Measurements from ENCODE around the gene COX19. TPM values are rescaled to one million over a fixed set of nuclear protein-coding genes. Genes with fewer than 3 reads are reported as not detected.
A peak's percentile ranks its signal among the peaks of the same experiment; 100 is the strongest.

Gene COX19
- total and polyA plus RNA-seq, 2 experiments from 2014 or later: 18.1 to 18.3 TPM

GRCh38 chr7:978416-979091 lies 3.2 kb upstream of the COX19 start:
- no peaks in the 10 kb centered on the region for H3K27me3 ChIP-seq
- H3K36me3 ChIP-seq: no peaks in the 10 kb centered on the region
- H3K4me1 ChIP-seq (ENCODE audit: low read depth): peaks cover 16% of the 10 kb centered on the region
- H3K9me3 ChIP-seq (ENCODE audit: low read depth): no peaks in the 10 kb centered on the region
- no peak for TF ChIP-seq CTCF (IDR thresholded peaks at IDR 0.05; ENCODE audit: low read depth, low read length)
- no peak for DNase-seq (ENCODE audit: low read depth in 1 of 2, low spot score in 1 of 2)
- no peak overlapping the region for H3K27ac ChIP-seq
- H3K4me3 ChIP-seq: no peak overlapping the region

GRCh38 chr7:978049-978346 lies 2.6 kb upstream of the COX19 start:
- H3K4me3 ChIP-seq: no peak overlapping the region
- TF ChIP-seq CTCF (IDR thresholded peaks at IDR 0.05; ENCODE audit: low read depth, low read length): no peak
- H3K9me3 ChIP-seq (ENCODE audit: low read depth): no peaks in the 10 kb centered on the region
- H3K4me1 ChIP-seq (ENCODE audit: low read depth): peaks cover 16% of the 10 kb centered on the region
- no peak for DNase-seq (ENCODE audit: low read depth in 1 of 2, low spot score in 1 of 2)
- no peak overlapping the region for H3K27ac ChIP-seq
- H3K27me3 ChIP-seq: no peaks in the 10 kb centered on the region
- H3K36me3 ChIP-seq: no peaks in the 10 kb centered on the region

GRCh38 chr7:977326-978048 lies 2.1 kb upstream of the COX19 start:
- Histone ChIP-seq H3K9me3 (ENCODE audit: low read depth) (no peaks in the 10 kb centered on the region), H3K27ac (no peak overlapping the region), H3K27me3 (no peaks in the 10 kb centered on the region), H3K4me3 (no peak overlapping the region), H3K4me1 (ENCODE audit: low read depth) (peaks cover 11% of the 10 kb centered on the region), H3K36me3 (peaks cover 5% of the 10 kb centered on the region)
- no peak for TF ChIP-seq CTCF (IDR thresholded peaks at IDR 0.05; ENCODE audit: low read depth, low read length)
- peak in 1 of 2 donors; percentile 34 for DNase-seq (ENCODE audit: low read depth in 1 of 2, low spot score in 1 of 2)

GRCh38 chr7:976901-977325 lies 1.6 kb upstream of the COX19 start:
- Histone ChIP-seq H3K9me3 (ENCODE audit: low read depth) (no peaks in the 10 kb centered on the region), H3K27ac (no peak overlapping the region), H3K36me3 (peaks cover 8% of the 10 kb centered on the region), H3K4me3 (no peak overlapping the region), H3K4me1 (ENCODE audit: low read depth) (peaks cover 10% of the 10 kb centered on the region), H3K27me3 (no peaks in the 10 kb centered on the region)
- TF ChIP-seq CTCF (IDR thresholded peaks at IDR 0.05; ENCODE audit: low read depth, low read length): no peak
- no peak for DNase-seq (ENCODE audit: low read depth in 1 of 2, low spot score in 1 of 2)

- TF ChIP-seq CTCF (IDR thresholded peaks at IDR 0.05; ENCODE audit: low read depth, low read length): no peak
- H3K27ac ChIP-seq: no peak overlapping the region
- no peak for DNase-seq (ENCODE audit: low read depth in 1 of 2, low spot score in 1 of 2)
- peaks cover 8% of the 10 kb centered on the region for H3K36me3 ChIP-seq
- no peaks in the 10 kb centered on the region for H3K27me3 ChIP-seq
- peak overlapping the region; percentile 97 for H3K4me3 ChIP-seq
- no peaks in the 10 kb centered on the region for H3K9me3 ChIP-seq (ENCODE audit: low read depth)
- peaks cover 10% of the 10 kb centered on the region for H3K4me1 ChIP-seq (ENCODE audit: low read depth)
Measured at GRCh38 chr7:975702-976473, 539 bp upstream of the COX19 start.

Measured in cardiac muscle cell (in vitro differentiated cells and primary cell).